Upper lobe of right lung (tissue), 1 donor: ENCODE results near the gene RFX3. TPM values are rescaled to one million over a fixed set of nuclear protein-coding genes. Genes with fewer than 3 reads are reported as not detected.
A peak's percentile ranks its signal among the peaks of the same experiment; 100 is the strongest.

Experiments
- ATAC-seq: fragments of 200-7000 bp; cut with Tn5 transposase; one replicate; pipeline ENCODE4 v1.9.1; 2020; ENCODE audit warnings: mild to moderate bottlenecking, moderate library complexity
- DNase-seq: peaks from one replicate; pipeline ENCODE4 v3.0.0-alpha.2; 2020
- H3K27ac ChIP-seq: fragments of 200-600 bp; one replicate; pipeline ENCODE4 v1.8.0; 2022
- H3K27me3 ChIP-seq: fragments of 200-600 bp; one replicate; pipeline ENCODE4 v1.8.0; 2022; ENCODE audit warnings: mild to moderate bottlenecking
- H3K36me3 ChIP-seq: fragments of 200-600 bp; one replicate; pipeline ENCODE4 v1.8.0; 2022
- H3K4me1 ChIP-seq: fragments of 200-600 bp; one replicate; pipeline ENCODE4 v1.8.0; 2022
- H3K4me3 ChIP-seq: fragments of 200-600 bp; one replicate; pipeline ENCODE4 v1.8.0; 2022; ENCODE audit warnings: mild to moderate bottlenecking
- H3K9me3 ChIP-seq: fragments of 200-600 bp; one replicate; pipeline ENCODE4 v1.8.0; 2022
- CTCF ChIP-seq: fragments of 200-600 bp; IDR thresholded peaks from one replicate; pipeline ENCODE4 v1.8.0; 2022; ENCODE audit warnings: antibody characterized with exemption
- intact Hi-C: fragments of 100-400 bp; cut with DNase I; formaldehyde crosslinking; loops from one replicate; pipeline ENCODE4 v1.11.0; 2022
- total RNA-seq: library from RNA; stranded (reverse); fragmentation: NEBNext Ultra II Directional; extraction: Animal tissue kit (Norgen Biotek cat#: 25700); gene quantifications from one replicate; pipeline ENCODE4 v1.2.1, GENCODE V29; 2021
- donor health status: DM: no; HTN: yes; CAD: no; lungs with severe emphysema.

Gene RFX3
- total RNA-seq, 1 donor from 2014 or later, result 13.8 TPM

GRCh38 chr9:3410461-3410860 lies 115.3 kb downstream of the RFX3 start:
- ATAC-seq (no peak), DNase-seq (no peak)
- intact Hi-C loops, result no loop called here
- H3K27ac ChIP-seq, result no peak overlapping the region
- H3K4me3 ChIP-seq, result no peak overlapping the region
- no peaks in the 10 kb centered on the region for H3K27me3 ChIP-seq
- no peak for TF ChIP-seq CTCF
- no peaks in the 10 kb centered on the region for H3K36me3 ChIP-seq
- H3K4me1 ChIP-seq, result no peaks in the 10 kb centered on the region
- no peaks in the 10 kb centered on the region for H3K9me3 ChIP-seq

GRCh38 chr9:3409453-3409852 lies 116.3 kb downstream of the RFX3 start:
- intact Hi-C loops, result no loop called here

GRCh38 chr9:3403315-3403714 lies 122.5 kb downstream of the RFX3 start:
- ATAC-seq, result no peak
- H3K4me1 ChIP-seq, result no peaks in the 10 kb centered on the region

More at GRCh38 chr9:3409453-3409852, 116.3 kb downstream of the RFX3 start:
- Histone ChIP-seq H3K9me3 (no peaks in the 10 kb centered on the region), H3K27ac (no peak overlapping the region), H3K4me3 (no peak overlapping the region), H3K36me3 (no peaks in the 10 kb centered on the region), H3K27me3 (no peaks in the 10 kb centered on the region), H3K4me1 (no peaks in the 10 kb centered on the region)
- no peak for ATAC-seq
- no peak for DNase-seq
- TF ChIP-seq CTCF, result no peak

GRCh38 chr9:3401221-3401954 lies 124.4 kb downstream of the RFX3 start:
- no peaks in the 10 kb centered on the region for H3K4me1 ChIP-seq
- DNase-seq (no peak), ATAC-seq (no peak)
- no peak overlapping the region for H3K4me3 ChIP-seq
- H3K27ac ChIP-seq, result no peak overlapping the region
- no peaks in the 10 kb centered on the region for H3K36me3 ChIP-seq
- intact Hi-C loops, result no loop called here
- H3K9me3 ChIP-seq, result no peaks in the 10 kb centered on the region
- TF ChIP-seq CTCF, result no peak
- H3K27me3 ChIP-seq, result no peaks in the 10 kb centered on the region

More at GRCh38 chr9:3403315-3403714, 122.5 kb downstream of the RFX3 start:
- Histone ChIP-seq H3K27ac (no peak overlapping the region), H3K27me3 (no peaks in the 10 kb centered on the region), H3K36me3 (no peaks in the 10 kb centered on the region), H3K9me3 (no peaks in the 10 kb centered on the region), H3K4me3 (no peak overlapping the region)
- intact Hi-C loops, result no loop called here
- no peak for TF ChIP-seq CTCF
- no peak for DNase-seq

- DNase-seq, result no peak
- peak; percentile 62 for ATAC-seq
- H3K4me1 ChIP-seq, result no peaks in the 10 kb centered on the region
- H3K27me3 ChIP-seq, result no peaks in the 10 kb centered on the region
- intact Hi-C loops, result no loop called here
- H3K36me3 ChIP-seq, result no peaks in the 10 kb centered on the region
- H3K27ac ChIP-seq, result no peak overlapping the region
- no peaks in the 10 kb centered on the region for H3K9me3 ChIP-seq
- TF ChIP-seq CTCF, result no peak
- H3K4me3 ChIP-seq, result no peak overlapping the region
These were observed 127.6 kb downstream of the RFX3 start for GRCh38 chr9:3398232-3398648.
